SK-N-SH (cell line): ENCODE measurements around the gene ATL1. TPM values are rescaled to one million over a fixed set of nuclear protein-coding genes. Genes with fewer than 3 reads are reported as not detected.
"Not testable (repeated sequence)": the region's sequence is repeated elsewhere in the genome, so short reads cannot be mapped to it uniquely, and the experiment has no call there.

ENCODE experiments used
- CTCF ChIA-PET: fragments of 300-600, 350-600 bp; formaldehyde crosslinking; extraction: SDS; loops from one replicate; lab custom pipeline; 2021; lab: Yijun Ruan, JAX
- POLR2A ChIA-PET: fragments of 350-600 bp; sonication (Branson Sonifier 250); formaldehyde crosslinking; extraction: SDS; loops from one replicate; lab custom pipeline; 2020; ENCODE audit warnings: antibody characterized with exemption, inconsistent platforms; lab: Yijun Ruan, JAX
- DNase-seq: peaks from one replicate; pipeline ENCODE4 v3.0.0; 2012
- H2AFZ ChIP-seq: fragments of 200-600 bp; sonication (generic); 2 replicates; pipeline ENCODE4 v1.8.1; 2016; ENCODE audit warnings: antibody characterized with exemption, mild to moderate bottlenecking, low read depth
- H3F3A ChIP-seq: fragments of 200-600 bp; sonication (generic); replicated peaks from 2 replicates; pipeline ENCODE3; 2016; ENCODE audit warnings: antibody characterized with exemption, mild to moderate bottlenecking; ENCODE audit not compliant: insufficient read depth
- H3K27ac ChIP-seq, 2 experiments: fragments of 200-500 bp in 1 of 2; fragments of 200-600 bp in 1 of 2; sonication (Bioruptor generic) in 1 of 2; sonication (generic), shearing (Covaris generic) in 1 of 2; 2 replicates each; pipeline versions ENCODE4 v1.5.1 to v1.6.1; 2014 to 2016; ENCODE audit warnings: low read depth in 2 of 2, inconsistent platforms in 1 of 2, low read length in 1 of 2, mild to moderate bottlenecking in 1 of 2, mixed read lengths in 1 of 2
- H3K27me3 ChIP-seq: fragments of 200-600 bp; sonication (generic), shearing (Covaris generic); 2 replicates; pipeline ENCODE4 v1.6.1; 2016; ENCODE audit warnings: mixed run types; ENCODE audit not compliant: insufficient read depth
- H3K36me3 ChIP-seq, 2 experiments: fragments of 200-500 bp in 1 of 2; fragments of 200-600 bp in 1 of 2; sonication (Bioruptor generic) in 1 of 2; sonication (generic) in 1 of 2; replicated peaks in 1 of 2; 2 replicates each; pipeline versions ENCODE3 to v1.5.1; 2014 to 2016; ENCODE audit warnings: low read length in 1 of 2, mild to moderate bottlenecking in 1 of 2; ENCODE audit not compliant: insufficient read depth in 2 of 2, control insufficient read depth in 1 of 2
- H3K4me1 ChIP-seq, 2 experiments: fragments of 200-500 bp in 1 of 2; fragments of 200-600 bp in 1 of 2; sonication (Bioruptor generic) in 1 of 2; sonication (generic), shearing (Covaris generic) in 1 of 2; 2 replicates each; pipeline versions ENCODE4 v1.5.1 to v1.6.1; 2014 to 2016; ENCODE audit warnings: low read depth in 1 of 2, low read length in 1 of 2, mixed run types in 1 of 2; ENCODE audit not compliant: insufficient read depth in 2 of 2, control insufficient read depth in 1 of 2
- H3K4me2 ChIP-seq: fragments of 200-600 bp; sonication (generic), shearing (Covaris generic); 2 replicates; pipeline ENCODE4 v1.6.1; 2017; ENCODE audit warnings: mixed run types
- H3K4me3 ChIP-seq, 2 experiments: fragments of 200-500 bp in 1 of 2; fragments of 200-600 bp in 1 of 2; sonication (Bioruptor generic) in 1 of 2; sonication (generic), shearing (Covaris generic) in 1 of 2; 2 replicates each; pipeline versions ENCODE4 v1.5.1 to v1.8.1; 2014 to 2016; ENCODE audit warnings: low read depth in 2 of 2, inconsistent platforms in 1 of 2, low read length in 1 of 2, mild to moderate bottlenecking in 1 of 2, mixed read lengths in 1 of 2, moderate library complexity in 1 of 2
- H3K79me2 ChIP-seq: fragments of 200-600 bp; sonication (generic); 2 replicates; pipeline ENCODE4 v1.8.1; 2017; ENCODE audit warnings: mild to moderate bottlenecking; ENCODE audit not compliant: insufficient read depth
- H3K9ac ChIP-seq: fragments of 200-600 bp; sonication (generic); 2 replicates; pipeline ENCODE4 v1.6.1; 2017; ENCODE audit warnings: mixed run types
- H3K9me2 ChIP-seq: fragments of 200-600 bp; sonication (generic); 2 replicates; pipeline ENCODE4 v1.6.1; 2017; ENCODE audit warnings: mixed run types
- H3K9me3 ChIP-seq: fragments of 200-600 bp; sonication (generic); 2 replicates; pipeline ENCODE4 v1.6.1; 2017; ENCODE audit warnings: mixed run types, mild to moderate bottlenecking, moderate library complexity
- H4K20me1 ChIP-seq: fragments of 200-600 bp; sonication (generic); 2 replicates; pipeline ENCODE4 v1.6.1; 2017; ENCODE audit warnings: mild to moderate bottlenecking, mixed run types; ENCODE audit not compliant: insufficient read depth
- ELF1 ChIP-seq: IDR thresholded peaks from 2 replicates; pipeline ENCODE4 v1.4.0; 2012
- EZH2phosphoT487 ChIP-seq: fragments of 200-600 bp; sonication (generic); IDR thresholded peaks from 2 replicates; pipeline ENCODE4 v1.6.1; 2017; ENCODE audit warnings: low read depth, mixed run types, mild to moderate bottlenecking, antibody characterized with exemption, moderate library complexity, borderline replicate concordance
- GATA2 ChIP-seq: sonication (generic); formaldehyde crosslinking; IDR thresholded peaks from 2 replicates; pipeline ENCODE4 v1.5.0; 2020; ENCODE audit warnings: mild to moderate bottlenecking, missing genetic modification reagents
- JUND ChIP-seq: IDR thresholded peaks from 2 replicates; pipeline ENCODE4 v1.4.0; 2012
- MXI1 ChIP-seq: IDR thresholded peaks from 2 replicates; pipeline ENCODE4 v1.6.1; 2012; ENCODE audit warnings: mild to moderate bottlenecking, low read depth, low read length, improper control_type of control experiment
- NFIC ChIP-seq: IDR thresholded peaks from 2 replicates; pipeline ENCODE4 v1.4.0; 2012; ENCODE audit warnings: borderline replicate concordance
- POLR2AphosphoS5 ChIP-seq: IDR thresholded peaks from 2 replicates; pipeline ENCODE4 v1.6.1; 2012; ENCODE audit warnings: low read depth, low read length
- RFX5 ChIP-seq: IDR thresholded peaks from 2 replicates; pipeline ENCODE4 v1.6.1; 2012; ENCODE audit warnings: mild to moderate bottlenecking, improper control_type of control experiment, low read length
- TCF12 ChIP-seq: IDR thresholded peaks from 2 replicates; pipeline ENCODE4 v1.4.0; 2012
- TEAD4 ChIP-seq: IDR thresholded peaks from 2 replicates; pipeline ENCODE4 v1.4.0; 2012; ENCODE audit warnings: mild to moderate bottlenecking, borderline replicate concordance; ENCODE audit not compliant: insufficient read depth
- WGBS: methylation state at CpG from one replicate; pipeline ENCODE4 v1.1.6; 2017; ENCODE audit warnings: low lambda C conversion rate; 5-methylcytosine and 5-hydroxymethylcytosine counted together
- polyA plus RNA-seq, 3 experiments: library from polyadenylated mRNA; depleted of rRNA; stranded (reverse); fragments of >200 nt; gene quantifications; 2 replicates each; pipeline ENCODE4 v1.2.3, GENCODE V29; 2012
- TF ChIP-seq, protein P1 (sequence below): IDR thresholded peaks from 2 replicates; pipeline ENCODE4 v1.4.0; 2012; ENCODE audit warnings: low read depth, borderline replicate concordance
- TF ChIP-seq, protein P2 (sequence below): fragments of 150-350 bp; IDR thresholded peaks from 2 replicates; pipeline ENCODE4 v1.6.1; 2017; ENCODE audit warnings: antibody characterized with exemption, low read length, low read depth, borderline replicate concordance
- TF ChIP-seq, protein P3 (sequence below): IDR thresholded peaks from 2 replicates; pipeline ENCODE4; 2012
- TF ChIP-seq, protein P4 (sequence below): IDR thresholded peaks from 2 replicates; pipeline ENCODE4 v1.4.0; 2012; ENCODE audit warnings: low read depth, borderline replicate concordance

Gene ATL1
- polyA plus RNA-seq, 1 of the 3 experiments (the other 2 are of a cell fraction): 7.3 TPM

DNA sequence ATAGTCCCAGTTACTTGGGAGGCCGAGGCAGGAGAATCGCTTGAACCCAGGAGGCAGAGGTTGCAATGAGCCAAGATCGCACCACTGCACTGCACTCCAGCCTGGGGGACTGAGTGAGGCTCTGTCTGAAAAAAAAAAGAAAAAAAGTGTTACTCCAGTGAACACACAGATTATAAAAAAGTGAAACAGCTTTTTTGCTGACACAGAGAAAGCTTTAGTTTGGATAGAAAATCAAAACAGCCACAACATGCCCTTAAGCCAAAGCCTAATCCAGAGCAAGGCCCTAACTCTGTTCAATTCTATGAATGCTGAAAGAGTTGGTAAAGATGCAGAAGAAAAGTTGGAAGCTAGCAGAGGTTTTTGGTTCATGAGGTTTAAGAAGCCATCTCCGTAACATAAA, 65.0 kb downstream of the ATL1 start:
- peaks cover 18 to 34% of the 10 kb centered on the region in 2 experiments for H3K36me3 ChIP-seq
- not testable (repeated sequence) for H3K4me1 ChIP-seq, H3F3A ChIP-seq, DNase-seq, H4K20me1 ChIP-seq, H2AFZ ChIP-seq, H3K9me2 ChIP-seq, H3K9ac ChIP-seq, H3K4me2 ChIP-seq, H3K4me3 ChIP-seq, H3K9me3 ChIP-seq, H3K27me3 ChIP-seq, H3K79me2 ChIP-seq, H3K27ac ChIP-seq
- 94% methylated on average over 4 of the region's 4 CpGs for WGBS
- POLR2A ChIA-PET: interaction anchor here (0.8 kb wide), 1 partner anchor 296 kb away, joined by 3 read pairs; no protein-coding TSS in a partner anchor
- CTCF ChIA-PET: interaction anchor here (1.0 to 1.6 kb wide), 3 partner anchors 12 to 307 kb away, joined by 3 to 5 read pairs (median 3); no protein-coding TSS in a partner anchor

DNA sequence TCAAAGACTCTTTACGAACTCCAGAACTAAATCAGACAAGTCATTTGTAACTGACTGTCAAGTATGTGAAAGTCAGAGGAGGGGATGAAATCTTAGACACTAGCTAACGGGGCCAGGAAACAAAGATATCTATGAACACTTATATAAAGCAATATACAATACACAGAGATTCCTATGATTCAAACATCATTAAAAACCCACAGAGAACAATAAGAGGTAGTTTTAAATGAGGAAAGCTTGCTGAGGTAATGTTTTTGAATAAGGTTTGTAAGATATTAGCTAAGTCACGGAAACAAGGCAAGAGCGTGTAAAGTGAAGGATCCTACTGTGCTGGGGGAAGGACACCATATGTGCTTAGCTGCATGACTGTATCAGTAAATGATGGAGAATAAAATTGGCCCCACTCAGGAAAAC, 71.5 kb downstream of the ATL1 start:
- Histone ChIP-seq H3K9ac (no peak overlapping the region), H3K79me2 (0 out of 2 replicates have a peak, but pooled peaks cover 2% of the 10 kb centered on the region), H3K4me1 (peaks cover 0 to 18% of the 10 kb centered on the region in 2 experiments; a peak in 3 of 4 replicates), H3K4me3 (0 out of 4 replicates have a peak overlapping the region, but pooled peaks of 1 of the 2 experiments have one; percentile 4), H4K20me1 (no peaks in the 10 kb centered on the region), H3K27ac (peak overlapping the region; percentile 48 to 71), H3K9me3 (no peaks in the 10 kb centered on the region), H2AFZ (no peak overlapping the region; the same call in 1 of the 2 replicates), H3K36me3 (peaks cover 24 to 39% of the 10 kb centered on the region in 2 experiments), H3K27me3 (no peaks in the 10 kb centered on the region), H3F3A (peaks cover 7% of the 10 kb centered on the region), H3K4me2 (no peak overlapping the region), H3K9me2 (no peaks in the 10 kb centered on the region)
- 63% methylated on average over 4 of the region's 4 CpGs for WGBS
- POLR2A ChIA-PET: no interaction called here
- TF ChIP-seq GATA2 (CRISPR knock-in tag) (no peak), EZH2phosphoT487 (no peak), RFX5 (no peak), JUND (peak; percentile 27; the same call in 1 of the 2 replicates), TEAD4 (no peak), TCF12 (peak; percentile 65), ELF1 (no peak), NFIC (no peak), MXI1 (no peak), POLR2AphosphoS5 (no peak)
- TF ChIP-seq, protein P1, sequence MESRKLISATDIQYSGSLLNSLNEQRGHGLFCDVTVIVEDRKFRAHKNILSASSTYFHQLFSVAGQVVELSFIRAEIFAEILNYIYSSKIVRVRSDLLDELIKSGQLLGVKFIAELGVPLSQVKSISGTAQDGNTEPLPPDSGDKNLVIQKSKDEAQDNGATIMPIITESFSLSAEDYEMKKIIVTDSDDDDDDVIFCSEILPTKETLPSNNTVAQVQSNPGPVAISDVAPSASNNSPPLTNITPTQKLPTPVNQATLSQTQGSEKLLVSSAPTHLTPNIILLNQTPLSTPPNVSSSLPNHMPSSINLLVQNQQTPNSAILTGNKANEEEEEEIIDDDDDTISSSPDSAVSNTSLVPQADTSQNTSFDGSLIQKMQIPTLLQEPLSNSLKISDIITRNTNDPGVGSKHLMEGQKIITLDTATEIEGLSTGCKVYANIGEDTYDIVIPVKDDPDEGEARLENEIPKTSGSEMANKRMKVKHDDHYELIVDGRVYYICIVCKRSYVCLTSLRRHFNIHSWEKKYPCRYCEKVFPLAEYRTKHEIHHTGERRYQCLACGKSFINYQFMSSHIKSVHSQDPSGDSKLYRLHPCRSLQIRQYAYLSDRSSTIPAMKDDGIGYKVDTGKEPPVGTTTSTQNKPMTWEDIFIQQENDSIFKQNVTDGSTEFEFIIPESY: no peak
- TF ChIP-seq, protein P2, sequence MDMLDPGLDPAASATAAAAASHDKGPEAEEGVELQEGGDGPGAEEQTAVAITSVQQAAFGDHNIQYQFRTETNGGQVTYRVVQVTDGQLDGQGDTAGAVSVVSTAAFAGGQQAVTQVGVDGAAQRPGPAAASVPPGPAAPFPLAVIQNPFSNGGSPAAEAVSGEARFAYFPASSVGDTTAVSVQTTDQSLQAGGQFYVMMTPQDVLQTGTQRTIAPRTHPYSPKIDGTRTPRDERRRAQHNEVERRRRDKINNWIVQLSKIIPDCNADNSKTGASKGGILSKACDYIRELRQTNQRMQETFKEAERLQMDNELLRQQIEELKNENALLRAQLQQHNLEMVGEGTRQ: no peak
- TF ChIP-seq, protein P3, sequence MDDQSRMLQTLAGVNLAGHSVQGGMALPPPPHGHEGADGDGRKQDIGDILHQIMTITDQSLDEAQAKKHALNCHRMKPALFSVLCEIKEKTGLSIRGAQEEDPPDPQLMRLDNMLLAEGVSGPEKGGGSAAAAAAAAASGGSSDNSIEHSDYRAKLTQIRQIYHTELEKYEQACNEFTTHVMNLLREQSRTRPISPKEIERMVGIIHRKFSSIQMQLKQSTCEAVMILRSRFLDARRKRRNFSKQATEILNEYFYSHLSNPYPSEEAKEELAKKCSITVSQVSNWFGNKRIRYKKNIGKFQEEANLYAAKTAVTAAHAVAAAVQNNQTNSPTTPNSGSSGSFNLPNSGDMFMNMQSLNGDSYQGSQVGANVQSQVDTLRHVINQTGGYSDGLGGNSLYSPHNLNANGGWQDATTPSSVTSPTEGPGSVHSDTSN: peak; percentile 83
- TF ChIP-seq, protein P4, sequence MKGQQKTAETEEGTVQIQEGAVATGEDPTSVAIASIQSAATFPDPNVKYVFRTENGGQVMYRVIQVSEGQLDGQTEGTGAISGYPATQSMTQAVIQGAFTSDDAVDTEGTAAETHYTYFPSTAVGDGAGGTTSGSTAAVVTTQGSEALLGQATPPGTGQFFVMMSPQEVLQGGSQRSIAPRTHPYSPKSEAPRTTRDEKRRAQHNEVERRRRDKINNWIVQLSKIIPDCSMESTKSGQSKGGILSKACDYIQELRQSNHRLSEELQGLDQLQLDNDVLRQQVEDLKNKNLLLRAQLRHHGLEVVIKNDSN: no peak
- DNase-seq: no peak
- CTCF ChIA-PET: interaction anchor here (0.7 to 2.0 kb wide), 5 partner anchors 12 to 146 kb away, joined by 3 to 9 read pairs (median 3); no protein-coding TSS in a partner anchor
